Glutamatergic neuron (in vitro differentiated cells): ENCODE measurements around the gene GUCA1A. TPM values are rescaled to one million over a fixed set of nuclear protein-coding genes. Genes with fewer than 3 reads are reported as not detected.
"Not testable (repeated sequence)": the region's sequence is repeated elsewhere in the genome, so short reads cannot be mapped to it uniquely, and the experiment has no call there.

Source experiments
- DNase-seq: peaks from one replicate; pipeline ENCODE4 v3.0.0; 2022
- H3K27ac Mint-ChIP-seq: one replicate; pipeline ENCODE4 v1.8.0; 2020; ENCODE audit warnings: mild to moderate bottlenecking, mixed read lengths, inconsistent platforms; ENCODE audit not compliant: unreplicated experiment
- H3K27me3 Mint-ChIP-seq: one replicate; pipeline ENCODE4 v1.8.0; 2020; ENCODE audit warnings: mild to moderate bottlenecking, moderate library complexity, mixed read lengths, inconsistent platforms; ENCODE audit not compliant: unreplicated experiment
- H3K36me3 Mint-ChIP-seq: one replicate; pipeline ENCODE4 v1.8.0; 2020; ENCODE audit warnings: mild to moderate bottlenecking, mixed read lengths, inconsistent platforms; ENCODE audit not compliant: unreplicated experiment
- H3K4me1 Mint-ChIP-seq: one replicate; pipeline ENCODE4 v1.8.0; 2020; ENCODE audit warnings: mild to moderate bottlenecking, low read depth, mixed read lengths, inconsistent platforms; ENCODE audit not compliant: unreplicated experiment
- H3K4me3 Mint-ChIP-seq: one replicate; pipeline ENCODE4 v1.8.0; 2020; ENCODE audit warnings: mild to moderate bottlenecking, mixed read lengths, inconsistent platforms; ENCODE audit not compliant: unreplicated experiment
- H3K9me3 Mint-ChIP-seq: one replicate; pipeline ENCODE4 v1.8.0; 2020; ENCODE audit warnings: mild to moderate bottlenecking, moderate library complexity, mixed read lengths, inconsistent platforms; ENCODE audit not compliant: unreplicated experiment
- CTCF ChIP-seq: fragments of 200-600 bp; sonication (generic); IDR thresholded peaks from one replicate; pipeline ENCODE4 v1.5.0; 2021; ENCODE audit not compliant: partially characterized antibody, unreplicated experiment
- total RNA-seq: library from RNA; stranded (reverse); fragmentation: NEBNext Ultra II Directional; extraction: Animal tissue kit (Norgen Biotek cat#: 25700); gene quantifications from one replicate; pipeline ENCODE4 v1.2.1, GENCODE V29; 2021; ENCODE audit not compliant: unreplicated experiment

Gene GUCA1A
- total RNA-seq, 1 donor from 2014 or later = 2.2 TPM

- Mint-ChIP-seq H3K36me3 (no peaks in the 10 kb centered on the region), H3K4me1 (peaks cover 10% of the 10 kb centered on the region), H3K9me3 (no peaks in the 10 kb centered on the region), H3K27me3 (peaks cover 8% of the 10 kb centered on the region), H3K27ac (no peak within 1 kb of the TSS), H3K4me3 (peak within 1 kb of the TSS; percentile 76)
- no peak for TF ChIP-seq CTCF
- DNase-seq = peak; percentile 65
Measured at GRCh38 chr6:42142118-42142835, 30.9 kb upstream of the GUCA1A start, which contains the start of gene C6orf132. Gene C6orf132, minus strand, starts transcription at chr6:42142620. Its CDS starts 176 bp downstream, at chr6:42142444.

- TF ChIP-seq CTCF = no peak
- H3K36me3 Mint-ChIP-seq = no peaks in the 10 kb centered on the region
- no peaks in the 10 kb centered on the region for H3K9me3 Mint-ChIP-seq
- peaks cover 4% of the 10 kb centered on the region for H3K4me1 Mint-ChIP-seq
- DNase-seq = no peak
- H3K27me3 Mint-ChIP-seq = peaks cover 6% of the 10 kb centered on the region
- H3K27ac Mint-ChIP-seq = no peak overlapping the region
- no peak overlapping the region for H3K4me3 Mint-ChIP-seq
Measured at GRCh38 chr6:42147138-42147562, 26.0 kb upstream of the GUCA1A start.

GRCh38 chr6:42148058-42148457 lies 25.1 kb upstream of the GUCA1A start:
- TF ChIP-seq CTCF = no peak
- Mint-ChIP-seq H3K9me3 (peaks cover 2% of the 10 kb centered on the region), H3K27ac (no peak overlapping the region), H3K4me1 (peaks cover 6% of the 10 kb centered on the region), H3K27me3 (peaks cover 6% of the 10 kb centered on the region), H3K36me3 (no peaks in the 10 kb centered on the region), H3K4me3 (no peak overlapping the region)
- no peak for DNase-seq

GRCh38 chr6:42150254-42150653 lies 22.9 kb upstream of the GUCA1A start:
- no peaks in the 10 kb centered on the region for H3K36me3 Mint-ChIP-seq
- peaks cover 8% of the 10 kb centered on the region for H3K9me3 Mint-ChIP-seq
- peaks cover 8% of the 10 kb centered on the region for H3K27me3 Mint-ChIP-seq
- H3K27ac Mint-ChIP-seq = no peak overlapping the region
- no peak for DNase-seq
- H3K4me1 Mint-ChIP-seq = peaks cover 15% of the 10 kb centered on the region
- no peak overlapping the region for H3K4me3 Mint-ChIP-seq
- no peak for TF ChIP-seq CTCF

- Mint-ChIP-seq H3K4me3 (no peak overlapping the region), H3K27ac (peak overlapping the region; percentile 10), H3K36me3 (no peaks in the 10 kb centered on the region), H3K27me3 (peaks cover 8% of the 10 kb centered on the region), H3K4me1 (peaks cover 17% of the 10 kb centered on the region), H3K9me3 (peaks cover 8% of the 10 kb centered on the region)
- no peak for DNase-seq
- no peak for TF ChIP-seq CTCF
Measured at GRCh38 chr6:42152024-42152423, 21.1 kb upstream of the GUCA1A start.

GRCh38 chr6:42152528-42153213 lies 20.5 kb upstream of the GUCA1A start:
- not testable (repeated sequence) for DNase-seq, H3K27me3 Mint-ChIP-seq, H3K4me3 Mint-ChIP-seq, H3K36me3 Mint-ChIP-seq, H3K27ac Mint-ChIP-seq, H3K9me3 Mint-ChIP-seq
- H3K4me1 Mint-ChIP-seq = peaks cover 17% of the 10 kb centered on the region
